GM06990 (cell line): Measurements from ENCODE around the gene ADSS1.

Experiments
- DNase-seq: peaks from one replicate; pipeline ENCODE4 v3.0.0-alpha.2; 2011; ENCODE audit not compliant: insufficient read length; ENCODE audit errors: extremely low read depth
- H3K27me3 ChIP-seq: replicated peaks from 2 replicates; pipeline ENCODE4 v1.6.0; 2011; ENCODE audit warnings: low read length; ENCODE audit not compliant: control insufficient read depth, insufficient read depth
- H3K36me3 ChIP-seq: 2 replicates; pipeline ENCODE4 v1.5.1; 2011; ENCODE audit warnings: low read length; ENCODE audit not compliant: control insufficient read depth, insufficient read depth
- H3K4me3 ChIP-seq: replicated peaks from 2 replicates; pipeline ENCODE4 v1.5.1; 2011; ENCODE audit warnings: low read depth, mild to moderate bottlenecking, control low read depth, low read length
- CTCF ChIP-seq: IDR thresholded peaks from 2 replicates; pipeline ENCODE4 v1.5.1; 2011; ENCODE audit warnings: low read length, control low read depth, mild to moderate bottlenecking, inconsistent platforms; ENCODE audit not compliant: insufficient read depth, poor library complexity, severe bottlenecking

The ADSS1 gene

GRCh38 chr14:104776961-104777807 lies 53.2 kb downstream of the ADSS1 start:
- Histone ChIP-seq H3K36me3 (peaks cover 25% of the 10 kb centered on the region), H3K4me3 (no peak overlapping the region), H3K27me3 (no peaks in the 10 kb centered on the region)
- no peak for DNase-seq
- no peak for TF ChIP-seq CTCF

- Histone ChIP-seq H3K4me3 (no peak overlapping the region), H3K27me3 (no peaks in the 10 kb centered on the region), H3K36me3 (peaks cover 24% of the 10 kb centered on the region)
- TF ChIP-seq CTCF: no peak
- DNase-seq: no peak
Observed at GRCh38 chr14:104777808-104778249, 53.8 kb downstream of the ADSS1 start.

DNA sequence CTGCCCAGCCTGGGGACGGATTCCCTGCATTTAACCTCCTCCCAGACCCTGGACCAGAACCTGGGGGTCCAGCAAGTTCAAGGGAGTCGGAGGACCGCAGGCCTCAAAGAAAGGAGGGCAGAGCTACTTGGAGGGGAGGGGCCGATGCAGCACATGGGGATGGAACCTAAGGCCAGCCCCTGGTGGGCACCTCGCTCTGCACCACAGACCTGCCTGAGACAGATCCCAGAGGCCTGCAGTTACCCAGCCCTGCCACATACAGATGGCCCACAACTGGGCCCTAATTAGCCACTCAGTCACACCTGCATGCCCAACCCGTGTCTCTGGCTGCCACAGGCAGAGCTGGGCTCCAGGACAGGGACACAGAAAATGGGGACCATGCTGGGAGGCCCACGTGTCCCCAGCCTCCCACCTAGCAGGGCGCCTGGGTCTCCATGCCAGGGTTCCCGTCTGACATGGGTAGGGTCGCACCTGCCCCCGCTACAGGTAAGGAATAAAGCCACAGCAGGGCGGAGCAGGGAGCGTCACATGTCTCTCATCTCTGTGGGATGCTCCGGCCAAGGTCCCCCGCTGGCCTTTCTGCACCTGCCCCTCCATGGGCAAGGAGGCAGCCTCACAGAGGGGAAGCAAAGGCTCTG lies 54.8 kb downstream of the ADSS1 start:
- no peak overlapping the region for H3K4me3 ChIP-seq

GRCh38 chr14:104779776-104780512 lies 55.9 kb downstream of the ADSS1 start:
- Histone ChIP-seq H3K27me3 (no peaks in the 10 kb centered on the region), H3K4me3 (no peak overlapping the region), H3K36me3 (peaks cover 14% of the 10 kb centered on the region)
- no peak for TF ChIP-seq CTCF
- no peak for DNase-seq

More for the DNA sequence above, 54.8 kb downstream of the ADSS1 start:
- DNase-seq: no peak
- Histone ChIP-seq H3K27me3 (no peaks in the 10 kb centered on the region), H3K36me3 (peaks cover 18% of the 10 kb centered on the region)
- no peak for TF ChIP-seq CTCF

DNA sequence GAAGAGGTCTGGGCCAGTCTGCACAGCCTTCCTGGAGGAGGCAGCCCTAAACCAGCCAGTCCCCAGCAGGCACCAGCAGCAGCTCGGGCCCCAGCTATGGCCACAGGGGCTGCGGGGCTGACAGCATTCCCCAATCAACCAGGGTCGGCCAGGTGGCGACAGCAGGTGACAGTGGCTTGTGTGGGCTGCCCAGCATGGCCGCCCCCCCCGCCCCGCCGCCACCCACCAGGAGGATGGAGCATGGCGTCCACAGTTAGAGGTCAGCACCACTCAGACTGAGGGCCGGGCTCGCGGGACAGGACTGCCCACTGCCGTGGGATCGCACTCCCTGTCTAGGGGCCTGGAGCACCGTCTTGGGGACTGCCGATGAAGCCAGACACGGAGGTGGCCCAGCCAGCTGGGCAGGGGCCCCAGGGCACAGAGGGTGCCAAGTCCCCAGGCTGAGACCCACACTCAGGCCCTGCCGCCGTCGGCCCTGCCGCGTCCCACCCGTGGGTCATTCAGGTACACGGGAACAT lies 56.5 kb downstream of the ADSS1 start:
- DNase-seq: no peak
- H3K4me3 ChIP-seq: no peak overlapping the region
- H3K27me3 ChIP-seq: no peaks in the 10 kb centered on the region
- H3K36me3 ChIP-seq: peaks cover 12% of the 10 kb centered on the region
- no peak for TF ChIP-seq CTCF
